Astrocyte of the spinal cord (primary cell): Measurements from ENCODE around the gene DOCK2.
"Not testable (repeated sequence)": the region's sequence is repeated elsewhere in the genome, so short reads cannot be mapped to it uniquely, and the experiment has no call there.

Source experiments
- DNase-seq: peaks from one replicate; pipeline ENCODE4 v3.0.0; 2011; ENCODE audit warnings: low read depth, low spot score
- H3K4me3 ChIP-seq: 2 replicates; pipeline ENCODE4 v1.5.1; 2011; ENCODE audit warnings: low read depth, mild to moderate bottlenecking, low read length, moderate library complexity
- in situ Hi-C: cut with HindIII; loops from 2 replicates; pipeline ENCODE4 v1.10.0; 2017; ENCODE audit warnings: low sequenced_read_pairs
- TF ChIP-seq, protein P1 (sequence below): IDR thresholded peaks from 2 replicates; pipeline ENCODE4 v1.5.1; 2012; ENCODE audit warnings: low read depth, mild to moderate bottlenecking, low read length, inconsistent platforms

DOCK2 gene

DNA sequence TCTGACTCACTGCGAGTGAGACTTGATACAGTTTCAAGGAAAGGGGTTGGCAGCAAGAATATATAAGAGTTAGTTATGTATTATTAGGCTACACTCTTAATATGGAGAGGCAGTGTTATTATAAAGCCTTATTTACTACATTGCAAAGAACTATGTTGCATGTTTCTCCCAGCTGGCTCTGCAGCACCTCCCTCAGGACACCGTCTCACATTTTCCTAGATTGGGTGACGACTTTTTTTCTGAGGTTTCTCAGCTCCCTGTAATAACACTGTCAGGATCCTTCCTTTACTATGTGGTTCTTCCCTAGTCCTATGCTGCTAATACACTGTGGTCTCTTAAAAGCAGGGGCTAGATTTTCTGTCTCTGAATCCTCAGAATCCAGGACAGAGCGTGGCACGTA, 189.5 kb downstream of the DOCK2 start:
- TF ChIP-seq, protein P1, sequence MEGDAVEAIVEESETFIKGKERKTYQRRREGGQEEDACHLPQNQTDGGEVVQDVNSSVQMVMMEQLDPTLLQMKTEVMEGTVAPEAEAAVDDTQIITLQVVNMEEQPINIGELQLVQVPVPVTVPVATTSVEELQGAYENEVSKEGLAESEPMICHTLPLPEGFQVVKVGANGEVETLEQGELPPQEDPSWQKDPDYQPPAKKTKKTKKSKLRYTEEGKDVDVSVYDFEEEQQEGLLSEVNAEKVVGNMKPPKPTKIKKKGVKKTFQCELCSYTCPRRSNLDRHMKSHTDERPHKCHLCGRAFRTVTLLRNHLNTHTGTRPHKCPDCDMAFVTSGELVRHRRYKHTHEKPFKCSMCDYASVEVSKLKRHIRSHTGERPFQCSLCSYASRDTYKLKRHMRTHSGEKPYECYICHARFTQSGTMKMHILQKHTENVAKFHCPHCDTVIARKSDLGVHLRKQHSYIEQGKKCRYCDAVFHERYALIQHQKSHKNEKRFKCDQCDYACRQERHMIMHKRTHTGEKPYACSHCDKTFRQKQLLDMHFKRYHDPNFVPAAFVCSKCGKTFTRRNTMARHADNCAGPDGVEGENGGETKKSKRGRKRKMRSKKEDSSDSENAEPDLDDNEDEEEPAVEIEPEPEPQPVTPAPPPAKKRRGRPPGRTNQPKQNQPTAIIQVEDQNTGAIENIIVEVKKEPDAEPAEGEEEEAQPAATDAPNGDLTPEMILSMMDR, result peak; percentile 6
- no peak overlapping the region for H3K4me3 ChIP-seq
- no peak for DNase-seq
- in situ Hi-C loops, result no loop called here

DNA sequence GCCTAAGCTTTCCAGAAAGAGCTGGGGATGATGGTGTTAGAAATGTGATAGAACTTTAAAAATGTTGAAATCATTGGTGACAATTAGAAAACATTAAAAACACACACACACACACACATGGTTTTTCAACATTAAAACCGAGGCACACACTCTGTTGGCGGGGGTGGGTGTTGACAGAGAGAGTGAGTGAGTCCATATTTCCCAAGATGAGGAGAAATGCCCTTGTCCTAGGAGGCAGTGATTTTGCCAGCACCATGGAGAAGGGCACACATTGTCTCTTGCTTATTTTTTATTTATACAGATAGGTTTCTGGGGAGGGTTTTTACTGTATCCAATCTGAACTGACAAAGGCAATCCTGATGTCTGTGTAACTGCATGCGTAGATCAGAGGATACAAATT, 190.7 kb downstream of the DOCK2 start:
- DNase-seq, result no peak
- in situ Hi-C loops, result no loop called here
- TF ChIP-seq, protein P1, result no peak

DNA sequence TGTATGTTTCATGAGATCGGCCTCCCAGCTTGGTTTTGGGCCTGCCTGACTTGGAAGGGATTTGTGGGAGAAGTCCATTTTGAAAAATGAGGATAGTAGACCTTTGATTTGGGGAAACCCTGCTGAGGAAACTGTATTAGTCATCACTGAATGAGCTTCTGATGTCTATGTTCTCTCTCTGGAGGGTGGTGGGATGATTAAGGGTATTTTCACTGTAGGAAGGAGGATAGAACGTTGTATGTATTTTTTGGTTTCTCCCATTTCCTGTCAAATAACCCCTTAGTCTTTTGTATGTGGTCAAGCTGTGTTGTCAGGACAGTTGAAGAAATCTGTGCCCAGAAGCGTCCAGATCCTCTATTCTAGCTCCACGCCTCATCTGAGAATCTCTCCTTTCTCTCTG, 191.3 kb downstream of the DOCK2 start:
- in situ Hi-C loops, result no loop called here
- H3K4me3 ChIP-seq, result no peak overlapping the region
- TF ChIP-seq, protein P1, result no peak
- peak; percentile 19 for DNase-seq

More for the DNA sequence above, 190.7 kb downstream of the DOCK2 start:
- H3K4me3 ChIP-seq, result no peak overlapping the region

DNA sequence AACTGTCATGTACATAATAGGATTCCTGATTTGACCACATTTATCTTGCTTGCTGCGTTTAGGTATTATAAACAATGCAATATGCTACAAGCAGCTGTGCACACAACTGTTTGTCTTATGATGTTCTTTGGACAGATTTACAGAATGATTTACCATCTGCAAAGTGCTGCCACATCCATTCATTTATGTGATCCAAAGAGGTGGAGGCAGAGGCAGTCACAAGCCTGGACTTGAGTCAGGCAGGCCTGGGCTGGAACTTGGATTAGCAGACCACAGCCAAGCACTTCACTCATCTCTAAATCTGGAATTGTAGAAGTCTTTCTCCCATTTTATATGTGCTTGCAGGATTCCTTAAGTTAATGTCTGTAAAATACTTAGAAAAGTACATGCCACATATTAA, 194.3 kb downstream of the DOCK2 start:
- DNase-seq, result no peak
- no peak overlapping the region for H3K4me3 ChIP-seq
- TF ChIP-seq, protein P1, result no peak
- in situ Hi-C loops, result no loop called here

DNA sequence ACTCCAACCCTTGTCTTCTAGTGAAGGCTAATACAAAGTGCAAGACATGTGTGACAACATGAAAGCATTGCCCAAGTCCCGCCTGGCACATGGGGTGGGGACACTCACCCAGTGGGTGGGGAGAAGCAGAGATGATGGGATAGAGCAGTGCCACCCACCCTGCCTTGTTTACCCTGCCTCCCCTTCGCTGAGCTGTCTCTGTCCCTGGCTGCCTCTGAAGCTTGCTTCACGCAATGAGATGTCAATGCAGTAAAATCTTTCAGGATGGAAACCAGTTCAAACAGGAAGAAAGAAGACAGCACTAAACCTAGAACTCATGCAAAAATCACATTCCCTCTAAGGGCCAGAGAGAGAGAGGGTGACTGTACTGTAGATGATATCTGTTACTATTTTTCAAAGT, 195.2 kb downstream of the DOCK2 start:
- in situ Hi-C loops, result no loop called here
- no peak for DNase-seq
- TF ChIP-seq, protein P1, result no peak
- no peak overlapping the region for H3K4me3 ChIP-seq

DNA sequence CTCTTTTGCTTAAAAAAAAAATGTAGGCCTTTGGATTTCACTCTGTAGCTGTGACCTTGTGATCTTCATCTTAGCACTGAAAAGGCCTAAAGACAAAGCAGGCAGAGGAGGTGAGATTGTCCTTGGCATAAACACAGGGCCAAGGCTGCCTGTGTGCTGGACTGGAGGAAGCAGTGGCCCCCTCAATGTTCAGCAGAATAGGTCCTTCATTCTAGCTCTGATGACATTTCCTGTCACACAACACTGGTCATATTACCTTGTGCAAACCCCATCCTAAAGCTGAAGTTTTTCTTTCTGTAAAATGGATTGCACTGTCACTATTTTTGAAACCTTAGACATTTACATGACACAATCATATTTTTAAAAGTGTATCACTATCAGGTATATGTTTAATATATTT, 195.8 kb downstream of the DOCK2 start:
- in situ Hi-C loops, result no loop called here
- TF ChIP-seq, protein P1, result no peak
- H3K4me3 ChIP-seq, result no peak overlapping the region
- no peak for DNase-seq

DNA sequence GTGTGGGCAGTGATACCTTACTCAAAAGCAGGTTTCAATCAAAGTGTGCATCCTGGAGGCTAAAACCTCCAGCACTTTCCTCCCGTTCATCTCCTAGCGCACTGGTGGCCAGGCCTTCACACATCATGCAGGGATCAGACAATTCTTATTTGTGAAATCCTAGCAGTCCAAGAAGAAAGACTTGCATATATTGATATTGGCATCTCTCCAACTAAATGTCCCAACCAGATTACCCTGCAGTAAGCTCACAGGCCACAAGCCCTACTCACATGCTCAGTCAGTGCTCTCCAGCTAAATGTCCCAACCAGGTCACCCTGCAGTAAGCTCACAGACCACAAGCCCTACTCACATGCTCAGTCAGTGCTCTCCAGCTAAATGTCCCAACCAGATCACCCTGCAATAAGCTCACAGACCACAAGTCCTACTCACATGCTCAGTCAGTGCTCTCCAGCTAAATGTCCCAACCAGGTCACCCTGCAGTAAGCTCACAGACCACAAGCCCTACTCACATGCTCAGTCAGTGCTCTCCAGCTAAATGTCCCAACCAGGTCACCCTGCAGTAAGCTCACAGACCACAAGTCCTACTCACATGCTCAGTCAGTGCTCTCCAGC, 196.7 kb downstream of the DOCK2 start:
- in situ Hi-C loops, H3K4me3 ChIP-seq: not testable (repeated sequence)
- DNase-seq, result peak; percentile 63

DNA sequence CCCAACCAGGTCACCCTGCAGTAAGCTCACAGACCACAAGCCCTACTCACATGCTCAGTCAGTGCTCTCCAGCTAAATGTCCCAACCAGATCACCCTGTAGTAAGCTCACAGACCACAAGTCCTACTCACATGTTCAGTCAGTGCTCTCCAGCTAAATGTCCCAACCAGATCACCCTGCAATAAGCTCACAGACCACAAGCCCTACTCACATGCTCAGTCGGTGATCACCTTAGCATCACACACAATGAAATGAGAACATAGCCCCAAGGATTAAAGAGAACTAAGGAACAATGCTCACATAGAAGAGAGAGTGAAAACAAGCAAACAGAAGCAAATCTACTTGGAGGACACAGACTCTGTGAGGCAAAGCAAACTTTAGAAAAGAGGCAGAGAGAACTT, 197.5 kb downstream of the DOCK2 start:
- DNase-seq, H3K4me3 ChIP-seq, in situ Hi-C loops: not testable (repeated sequence)
